C4-2B (cell line): ENCODE data around the gene FAM83B.

Source experiments
- CTCF ChIP-seq: fragments of 450-650 bp; conservative IDR thresholded peaks from 2 replicates; pipeline ENCODE4 v1.5.1; 2017; ENCODE audit warnings: mild to moderate bottlenecking
- ZFX ChIP-seq: fragments of 450-650 bp; IDR thresholded peaks from 2 replicates; pipeline ENCODE4 v1.6.1; 2017

- TF ChIP-seq CTCF (no peak), ZFX (no peak)
Measured at GRCh38 chr6:54990001-54990400, 143.4 kb downstream of the FAM83B start.
